ENCODE measurements around the gene F11R. TPM values are rescaled to one million over a fixed set of nuclear protein-coding genes. Genes with fewer than 3 reads are reported as not detected.

Gene F11R
- total RNA-seq, 1 experiment from 2014 or later: 196 TPM

DNA sequence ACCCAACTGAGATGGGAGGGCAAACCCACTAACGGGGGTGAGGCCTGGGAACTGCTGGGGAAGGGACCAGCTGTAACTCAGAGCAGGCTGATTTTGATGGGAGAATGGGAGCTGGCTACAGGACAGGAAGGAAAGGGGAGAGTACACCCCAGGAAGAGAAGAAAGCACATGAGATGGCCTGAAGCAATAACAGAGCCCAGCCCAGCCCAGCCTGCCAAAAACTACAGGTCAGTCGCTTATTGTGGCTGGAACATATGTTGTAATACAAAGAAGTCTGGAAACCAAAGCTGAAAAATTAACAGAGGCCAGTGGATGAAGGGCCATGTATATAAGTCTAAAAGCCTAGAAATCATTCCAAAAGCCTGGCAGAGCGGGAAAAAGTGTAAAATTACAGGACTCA, 67.9 kb downstream of the F11R start:
- DNase-seq: no peak
- Mint-ChIP-seq H3K27ac (ENCODE audit: unreplicated experiment) (no peak overlapping the region), H3K9me3 (ENCODE audit: unreplicated experiment) (no peaks in the 10 kb centered on the region), H3K4me3 (ENCODE audit: unreplicated experiment) (no peak overlapping the region), H3K36me3 (ENCODE audit: insufficient read depth, unreplicated experiment) (peaks cover 5% of the 10 kb centered on the region), H3K27me3 (ENCODE audit: insufficient read depth, unreplicated experiment) (no peaks in the 10 kb centered on the region), H3K4me1 (ENCODE audit: low read depth, unreplicated experiment) (peaks cover 30% of the 10 kb centered on the region)
- CTCF ChIA-PET: interaction anchor here (0.8 to 2.1 kb wide), 2 partner anchors 11 to 122 kb away, joined by 6 to 11 read pairs; no protein-coding TSS in a partner anchor
- Histone ChIP-seq H3K4me3 (ENCODE audit: low read depth, low read length) (no peak overlapping the region), H3K36me3 (ENCODE audit: control insufficient read depth, insufficient read depth, low read length) (no peaks in the 10 kb centered on the region; the same call in 1 of the 2 replicates), H3K4me1 (peaks cover 32% of the 10 kb centered on the region), H3K9me3 (no peaks in the 10 kb centered on the region; the same call in 1 of the 2 replicates), H3K27me3 (replicated peaks; ENCODE audit: control insufficient read depth, insufficient read depth, low read length) (no peaks in the 10 kb centered on the region)
- no TSS peak for BruUV-seq (replicated peaks)
- intact Hi-C loops (cut with micrococcal nuclease; ENCODE audit: unreplicated experiment): loop anchor here (5.0 kb wide), 1 partner anchor 144 kb away; the partner anchor contains the start of gene KLHDC9
- TF ChIP-seq, protein P1, sequence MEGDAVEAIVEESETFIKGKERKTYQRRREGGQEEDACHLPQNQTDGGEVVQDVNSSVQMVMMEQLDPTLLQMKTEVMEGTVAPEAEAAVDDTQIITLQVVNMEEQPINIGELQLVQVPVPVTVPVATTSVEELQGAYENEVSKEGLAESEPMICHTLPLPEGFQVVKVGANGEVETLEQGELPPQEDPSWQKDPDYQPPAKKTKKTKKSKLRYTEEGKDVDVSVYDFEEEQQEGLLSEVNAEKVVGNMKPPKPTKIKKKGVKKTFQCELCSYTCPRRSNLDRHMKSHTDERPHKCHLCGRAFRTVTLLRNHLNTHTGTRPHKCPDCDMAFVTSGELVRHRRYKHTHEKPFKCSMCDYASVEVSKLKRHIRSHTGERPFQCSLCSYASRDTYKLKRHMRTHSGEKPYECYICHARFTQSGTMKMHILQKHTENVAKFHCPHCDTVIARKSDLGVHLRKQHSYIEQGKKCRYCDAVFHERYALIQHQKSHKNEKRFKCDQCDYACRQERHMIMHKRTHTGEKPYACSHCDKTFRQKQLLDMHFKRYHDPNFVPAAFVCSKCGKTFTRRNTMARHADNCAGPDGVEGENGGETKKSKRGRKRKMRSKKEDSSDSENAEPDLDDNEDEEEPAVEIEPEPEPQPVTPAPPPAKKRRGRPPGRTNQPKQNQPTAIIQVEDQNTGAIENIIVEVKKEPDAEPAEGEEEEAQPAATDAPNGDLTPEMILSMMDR (IDR thresholded peaks at IDR 0.05; ENCODE audit: insufficient read depth in 1 of 2, low read depth in 1 of 2, low read length in 1 of 2, severe bottlenecking in 1 of 2, unreplicated experiment in 1 of 2): no peak
- POLR2A ChIA-PET: no interaction called here

DNA sequence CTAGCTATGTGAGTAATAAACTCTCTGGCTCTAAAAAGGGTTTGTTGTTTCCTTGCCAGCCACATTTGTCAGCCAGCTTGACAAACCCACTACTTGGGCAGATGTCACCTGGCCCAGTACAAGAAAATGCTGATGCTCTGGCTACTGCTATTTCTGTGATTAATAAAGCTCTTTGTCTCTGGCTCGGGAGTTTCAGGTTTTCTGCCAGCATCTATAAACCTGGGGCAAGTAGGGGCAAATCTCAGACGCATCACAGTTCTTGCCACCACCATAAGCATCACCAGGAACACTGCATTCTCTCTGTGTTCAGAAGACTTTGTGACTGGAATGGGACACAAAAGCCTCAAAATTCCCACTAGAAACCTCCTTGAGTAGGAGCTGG, 68.8 kb downstream of the F11R start:
- Histone ChIP-seq H3K27me3 (replicated peaks; ENCODE audit: control insufficient read depth, insufficient read depth, low read length) (no peaks in the 10 kb centered on the region), H3K4me1 (peaks cover 42% of the 10 kb centered on the region), H3K9me3 (no peaks in the 10 kb centered on the region; the same call in 1 of the 2 replicates), H3K4me3 (ENCODE audit: low read depth, low read length) (no peak overlapping the region), H3K36me3 (ENCODE audit: control insufficient read depth, insufficient read depth, low read length) (no peaks in the 10 kb centered on the region; the same call in 1 of the 2 replicates)
- DNase-seq: no peak
- TF ChIP-seq, protein P1 (IDR thresholded peaks at IDR 0.05; ENCODE audit: insufficient read depth in 1 of 2, low read depth in 1 of 2, low read length in 1 of 2, severe bottlenecking in 1 of 2, unreplicated experiment in 1 of 2): no peak
- Mint-ChIP-seq H3K36me3 (ENCODE audit: insufficient read depth, unreplicated experiment) (peaks cover 8% of the 10 kb centered on the region), H3K4me1 (ENCODE audit: low read depth, unreplicated experiment) (peaks cover 37% of the 10 kb centered on the region), H3K27me3 (ENCODE audit: insufficient read depth, unreplicated experiment) (no peaks in the 10 kb centered on the region), H3K9me3 (ENCODE audit: unreplicated experiment) (no peaks in the 10 kb centered on the region), H3K27ac (ENCODE audit: unreplicated experiment) (no peak overlapping the region), H3K4me3 (ENCODE audit: unreplicated experiment) (no peak overlapping the region)
- ChIA-PET CTCF (interaction anchor here (0.5 to 2.0 kb wide), 10 partner anchors 11 to 277 kb away, joined by 3 to 12 read pairs (median 4); no protein-coding TSS in a partner anchor), POLR2A (no interaction called here)
- no TSS peak for BruUV-seq (replicated peaks)
- intact Hi-C loops (cut with micrococcal nuclease; ENCODE audit: unreplicated experiment): loop anchor here (5.0 kb wide), 1 partner anchor 145 kb away; the partner anchor contains the start of gene KLHDC9

DNA sequence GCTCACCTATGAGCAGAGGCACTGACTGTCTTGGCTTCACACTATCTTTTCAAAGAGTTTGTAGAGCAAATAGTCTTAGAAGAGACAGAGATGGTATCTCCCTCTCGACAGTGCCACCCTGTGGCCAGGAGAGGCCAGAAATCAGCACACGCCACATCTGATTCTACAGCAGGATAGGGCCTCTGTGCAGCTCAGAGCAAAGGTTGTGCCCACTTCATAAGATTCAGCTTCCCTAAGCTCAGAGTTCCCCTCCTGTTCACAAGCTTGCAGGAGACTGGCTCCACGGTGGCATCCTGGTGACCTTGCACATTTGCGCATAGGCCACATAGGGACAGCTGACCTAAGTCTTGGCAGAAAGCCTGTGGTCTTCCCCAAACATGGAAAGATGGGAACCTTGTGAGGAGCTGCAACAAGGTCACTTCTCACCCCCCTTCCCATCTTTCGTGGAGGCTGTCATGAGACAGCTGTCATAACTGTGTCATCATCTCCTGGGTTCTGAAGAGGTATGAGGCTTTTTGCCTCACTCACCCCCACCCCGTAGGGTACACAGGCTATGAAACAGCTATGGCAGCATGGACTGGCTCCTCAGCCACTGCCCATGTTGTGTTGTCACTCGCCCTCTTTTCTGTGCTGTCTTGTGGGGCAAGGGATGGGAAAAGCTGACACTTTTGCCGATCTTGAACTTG, 69.4 kb downstream of the F11R start:
- H3K27ac Mint-ChIP-seq (ENCODE audit: unreplicated experiment): no peak overlapping the region
- ChIA-PET POLR2A (no interaction called here), CTCF (interaction anchor here (0.6 to 2.0 kb wide), 10 partner anchors 10 to 276 kb away, joined by 3 to 12 read pairs (median 4); no protein-coding TSS in a partner anchor)
- Histone ChIP-seq H3K27me3 (replicated peaks; ENCODE audit: control insufficient read depth, insufficient read depth, low read length) (no peaks in the 10 kb centered on the region), H3K36me3 (ENCODE audit: control insufficient read depth, insufficient read depth, low read length) (no peaks in the 10 kb centered on the region; the same call in 1 of the 2 replicates), H3K9me3 (no peaks in the 10 kb centered on the region; the same call in 1 of the 2 replicates), H3K4me1 (peaks cover 47% of the 10 kb centered on the region), H3K4me3 (ENCODE audit: low read depth, low read length) (no peak overlapping the region)
- no peaks in the 10 kb centered on the region for H3K9me3 Mint-ChIP-seq (ENCODE audit: unreplicated experiment)
- peak; percentile 75 to 78 for DNase-seq
- TF ChIP-seq, protein P1 (IDR thresholded peaks at IDR 0.05; ENCODE audit: insufficient read depth in 1 of 2, low read depth in 1 of 2, low read length in 1 of 2, severe bottlenecking in 1 of 2, unreplicated experiment in 1 of 2): peak; percentile 60 to 88
- BruUV-seq (replicated peaks): no TSS peak
- intact Hi-C loops (cut with micrococcal nuclease; ENCODE audit: unreplicated experiment): loop anchor here (1.0 to 5.0 kb wide), 5 partner anchors 8 to 270 kb away; partner anchors contain the start of gene KLHDC9
- H3K4me1 Mint-ChIP-seq (ENCODE audit: low read depth, unreplicated experiment): peaks cover 42% of the 10 kb centered on the region
- peaks cover 8% of the 10 kb centered on the region for H3K36me3 Mint-ChIP-seq (ENCODE audit: insufficient read depth, unreplicated experiment)
- H3K4me3 Mint-ChIP-seq (ENCODE audit: unreplicated experiment): no peak overlapping the region
- no peaks in the 10 kb centered on the region for H3K27me3 Mint-ChIP-seq (ENCODE audit: insufficient read depth, unreplicated experiment)
